Amniotic stem cell (primary cell): ENCODE results near the gene ENPP6.

Experiments
- DNase-seq: peaks from one replicate; lab custom pipeline; 2025; lab: John Stamatoyannopoulos, UW

ENPP6 gene

DNA sequence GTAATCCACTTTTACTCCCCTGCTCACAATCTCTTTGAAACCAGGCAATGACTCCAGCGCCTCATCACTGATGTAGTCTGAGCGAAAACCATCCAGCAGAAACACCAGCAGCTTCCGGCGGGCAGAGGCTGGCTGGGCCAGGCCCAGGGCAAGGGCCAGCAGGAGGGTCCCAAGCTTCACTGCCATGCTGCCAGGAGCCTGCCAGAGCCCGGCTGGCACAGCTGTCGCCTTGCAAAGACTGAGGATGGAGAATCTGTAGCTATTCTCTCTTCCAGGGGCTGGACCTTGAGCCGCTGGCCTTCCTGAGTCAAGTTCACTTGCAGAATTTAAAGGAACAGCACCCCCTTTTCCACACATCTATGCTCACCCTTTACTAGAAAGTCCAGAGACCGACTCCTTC is at the start of gene ENPP6:
ENPP6 (minus strand) TSS at position 240 of the 400 bp plus-strand sequence; CDS start at position 186, 54 bp downstream.
- DNase-seq: no peak

DNA sequence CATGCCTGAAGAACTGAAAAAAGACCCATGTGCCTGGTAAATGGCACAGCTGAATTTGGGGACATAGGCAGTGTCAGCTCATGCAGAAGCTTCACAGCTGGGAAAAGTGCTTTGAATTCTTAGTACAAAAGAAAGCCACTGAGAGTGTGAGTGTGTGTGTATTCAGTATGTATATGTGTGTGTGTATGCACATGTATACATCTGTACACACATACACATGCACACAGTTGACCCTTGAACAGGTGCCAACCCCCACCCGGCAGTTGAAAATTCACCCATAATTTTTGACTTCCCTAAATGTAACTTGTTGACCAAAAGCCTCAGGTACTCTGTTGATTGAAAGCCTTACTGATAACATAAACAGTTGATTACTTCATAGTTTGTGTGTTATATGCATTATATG is 49.5 kb upstream of the ENPP6 start:
- DNase-seq: no peak

DNA sequence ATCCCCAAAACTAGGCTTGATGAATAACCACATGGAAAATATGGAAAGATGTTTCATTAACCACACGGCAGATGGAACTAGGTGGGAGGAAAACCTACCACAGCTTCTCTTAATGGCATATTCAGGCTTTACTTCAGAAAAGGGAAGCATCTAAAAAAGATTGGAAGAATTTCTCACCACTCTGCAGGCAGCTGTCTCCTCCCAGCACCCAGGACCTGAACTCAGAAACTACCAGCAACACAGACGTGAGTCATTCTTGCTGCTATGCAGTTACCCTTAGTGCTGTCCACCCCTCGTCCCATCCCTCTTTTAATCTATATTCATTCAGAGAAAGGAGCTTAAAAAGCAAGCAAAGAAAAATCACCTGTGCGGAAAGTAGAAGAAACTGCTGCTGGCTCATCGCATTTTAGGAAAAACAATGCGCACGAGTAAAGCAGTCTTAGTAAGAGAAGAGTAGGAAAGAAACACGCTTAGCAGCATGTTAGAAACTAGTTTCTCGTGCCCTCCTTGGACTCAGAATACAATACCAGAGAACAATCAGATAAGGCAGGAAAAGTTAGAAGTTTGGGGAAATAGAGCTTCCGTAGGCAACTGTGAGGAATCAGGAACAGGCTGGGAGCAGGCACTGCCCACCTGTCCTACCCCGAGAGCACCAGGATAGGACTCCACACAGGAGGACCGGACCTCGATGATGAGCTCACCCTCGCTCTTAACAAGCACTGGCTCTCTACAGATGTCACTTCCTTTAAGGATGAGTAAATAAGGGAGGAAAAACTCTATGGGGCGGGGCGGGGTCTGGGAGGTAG is 48.1 kb upstream of the ENPP6 start:
- DNase-seq: no peak

DNA sequence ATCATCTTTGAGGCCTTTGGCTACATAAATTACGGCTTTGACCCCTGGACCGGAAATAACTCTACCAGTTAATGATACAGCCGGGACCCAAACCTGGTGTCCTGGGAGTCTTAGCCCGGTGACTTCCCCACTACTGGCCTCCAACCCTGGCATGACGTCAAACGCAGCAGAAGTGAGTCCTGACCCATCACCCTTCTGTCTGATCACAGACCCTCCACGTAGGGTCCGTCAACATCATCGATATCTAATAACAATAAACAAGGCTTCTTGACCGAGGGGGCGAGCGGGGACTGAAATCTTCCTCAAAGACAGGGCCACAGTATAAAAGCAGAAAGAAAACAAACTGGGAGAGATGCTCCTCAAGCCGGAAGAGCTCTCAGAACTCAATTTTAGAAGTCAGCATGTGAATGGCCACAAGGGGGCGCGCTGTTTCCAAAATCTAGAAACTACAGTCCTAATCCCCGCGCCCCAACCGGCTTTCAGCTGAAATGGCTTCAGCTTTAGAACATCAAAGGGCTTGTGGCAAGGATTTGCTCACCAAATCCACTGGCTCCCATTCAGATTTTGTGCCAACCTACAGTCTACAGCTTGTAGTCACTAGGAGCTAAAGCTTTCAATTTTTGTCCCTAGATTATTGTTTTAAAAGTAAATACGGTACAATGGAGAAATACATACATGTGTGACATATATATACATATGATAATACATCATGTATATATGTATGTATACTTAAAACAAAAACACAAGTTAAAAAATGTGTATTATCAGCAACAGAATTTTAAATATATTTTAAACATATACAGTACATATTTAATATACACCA is 46.4 kb upstream of the ENPP6 start:
- DNase-seq: peak; percentile 94

DNA sequence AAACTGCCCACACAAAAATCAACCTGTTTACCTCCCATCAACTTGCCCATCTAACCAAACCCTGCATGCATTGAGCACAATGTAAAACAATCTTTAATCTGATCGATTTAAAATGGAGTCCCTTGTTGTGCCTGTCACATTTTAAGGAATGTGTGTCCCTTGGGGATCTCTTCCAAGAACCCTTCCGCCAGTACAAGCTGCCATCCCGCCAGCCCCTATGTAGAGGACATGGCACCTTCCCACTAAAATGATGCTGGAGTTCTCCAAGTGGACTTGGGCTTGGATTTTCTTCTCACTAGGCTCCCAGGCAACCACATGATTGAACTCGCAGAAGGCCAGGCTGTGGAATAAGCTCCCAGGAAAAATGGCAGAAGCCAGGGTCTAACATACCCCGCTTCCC is 45.8 kb upstream of the ENPP6 start:
- DNase-seq: no peak

DNA sequence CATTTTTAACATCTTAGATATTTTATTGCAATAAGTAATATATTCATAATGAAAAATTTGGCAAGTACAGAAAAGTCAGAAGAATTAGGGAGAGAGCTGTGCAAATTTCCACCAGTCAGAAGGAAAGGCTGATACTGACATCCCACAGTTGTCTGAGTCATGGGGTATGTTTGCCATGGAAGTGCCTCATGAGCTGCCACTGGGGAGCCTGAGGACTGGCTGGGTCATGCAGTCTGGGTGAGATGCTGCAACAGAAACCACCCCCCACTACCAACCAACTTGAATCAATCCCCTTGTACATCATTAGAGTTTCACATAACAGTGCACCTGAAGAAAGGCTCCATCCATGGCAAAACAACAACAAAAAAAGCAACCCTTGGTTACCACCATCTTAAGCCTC is 45.2 kb upstream of the ENPP6 start:
- DNase-seq: no peak

DNA sequence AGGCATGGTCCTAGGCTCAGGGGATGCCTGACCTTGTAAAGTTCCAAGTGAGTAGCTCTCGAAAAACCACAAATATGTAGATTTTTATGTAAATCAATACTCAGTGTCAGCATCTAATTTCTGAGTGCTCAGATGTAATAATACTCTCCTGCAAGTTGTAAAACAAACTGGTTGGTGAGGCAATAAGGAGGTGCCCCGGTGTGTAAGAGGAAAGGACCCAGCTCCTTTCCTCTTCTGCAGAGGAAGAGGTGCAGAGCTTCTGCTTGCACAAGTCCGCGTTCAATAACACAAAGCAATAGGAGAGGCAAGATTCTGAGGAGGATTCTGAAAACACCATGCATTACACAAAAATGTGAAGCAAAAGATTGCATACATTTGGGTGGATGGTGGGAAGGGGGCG is 43.6 kb upstream of the ENPP6 start:
- no peak for DNase-seq

DNA sequence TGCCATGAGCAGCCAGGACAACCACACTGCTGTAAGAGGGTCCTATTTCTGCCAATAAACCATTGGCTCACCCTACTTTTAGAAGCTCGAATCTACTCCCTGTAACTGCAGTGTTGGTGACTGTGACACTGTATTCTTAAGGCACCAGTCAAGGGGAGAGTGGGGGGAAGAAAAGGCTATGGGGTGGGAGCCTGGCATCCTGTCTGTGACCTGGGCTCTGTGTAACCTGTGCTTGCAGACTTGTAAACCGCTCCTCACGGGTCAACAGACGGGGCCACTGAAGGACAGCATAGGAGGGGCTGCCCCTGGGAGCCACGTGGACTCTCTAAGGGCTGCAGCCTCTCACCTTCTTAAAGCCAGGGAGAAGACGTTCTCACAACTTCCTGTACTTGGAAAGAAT is 42.2 kb upstream of the ENPP6 start:
- DNase-seq: no peak

DNA sequence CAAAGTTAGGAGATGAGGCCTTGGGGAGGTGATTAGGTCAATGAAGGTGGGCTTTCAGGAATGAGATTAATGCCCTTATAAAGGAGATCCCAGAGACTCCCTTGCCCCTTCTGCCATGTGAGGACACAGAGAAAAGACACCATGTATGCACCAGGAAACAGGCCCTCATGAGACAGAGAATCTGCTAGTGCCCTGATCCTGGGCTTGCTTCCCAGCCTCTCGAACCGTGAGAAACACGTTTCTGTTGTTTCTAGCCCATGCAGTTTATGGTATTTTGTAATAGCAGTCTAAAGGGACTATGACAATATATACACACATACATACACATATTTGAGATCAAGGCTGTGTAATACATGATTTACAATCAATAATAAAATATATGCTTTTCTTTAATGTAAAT is 41.4 kb upstream of the ENPP6 start:
- DNase-seq: no peak

DNA sequence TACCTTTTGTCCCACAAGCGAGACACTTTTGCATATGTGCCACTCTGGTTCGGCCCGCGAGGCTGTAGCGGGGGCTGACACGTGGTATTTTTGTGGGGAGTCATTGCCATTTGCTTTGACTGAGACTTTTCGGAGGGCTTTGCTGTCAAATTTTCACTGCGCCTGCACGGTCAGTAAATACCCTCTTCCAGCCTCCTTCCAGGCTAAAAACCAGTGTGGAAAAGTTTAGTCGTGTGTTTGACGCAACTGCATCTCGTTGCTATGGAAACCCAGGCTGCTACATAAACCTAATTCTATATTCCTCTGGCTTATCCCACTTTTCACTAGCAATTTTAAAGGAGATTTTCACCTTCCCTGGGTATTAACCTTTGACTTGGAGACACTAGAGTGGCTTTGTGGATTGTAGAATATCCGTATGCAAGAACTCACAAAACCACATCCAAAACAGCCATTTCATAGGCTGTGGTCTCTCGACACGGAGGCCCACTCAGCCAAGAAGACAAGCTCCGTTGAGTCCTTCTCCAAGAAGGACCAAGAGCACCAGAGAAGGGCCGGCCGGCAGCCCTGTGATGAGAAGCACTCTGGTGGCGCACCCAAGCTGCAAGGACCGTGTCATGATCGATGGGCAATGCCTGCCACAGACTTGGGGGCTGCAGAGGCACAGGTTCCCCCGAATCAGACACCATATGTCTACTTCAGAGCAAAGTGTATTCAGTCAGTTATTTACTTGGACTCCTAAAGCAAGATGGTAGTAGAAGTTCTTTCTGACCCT is 38.4 kb upstream of the ENPP6 start:
- DNase-seq: no peak

DNA sequence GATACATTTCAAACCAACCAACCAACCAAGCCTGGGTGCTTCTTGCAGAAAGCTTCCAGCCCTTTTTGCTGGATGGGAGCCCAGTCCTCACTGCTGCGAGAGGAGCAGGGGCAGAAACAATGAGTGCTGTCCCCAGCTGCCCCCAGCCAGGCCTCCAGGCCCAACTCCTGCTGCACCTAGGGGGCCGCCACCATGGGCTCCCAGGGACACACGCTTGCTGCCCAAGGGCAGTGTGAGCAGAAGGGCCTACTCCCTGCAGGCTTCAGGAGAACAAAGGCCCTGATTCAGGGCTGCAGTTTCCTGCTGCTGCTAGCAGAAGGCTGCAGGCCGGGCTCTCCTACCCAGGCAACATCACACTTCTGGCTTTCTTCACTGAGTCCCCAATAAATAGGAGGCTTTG is 37.7 kb upstream of the ENPP6 start:
- DNase-seq: no peak

DNA sequence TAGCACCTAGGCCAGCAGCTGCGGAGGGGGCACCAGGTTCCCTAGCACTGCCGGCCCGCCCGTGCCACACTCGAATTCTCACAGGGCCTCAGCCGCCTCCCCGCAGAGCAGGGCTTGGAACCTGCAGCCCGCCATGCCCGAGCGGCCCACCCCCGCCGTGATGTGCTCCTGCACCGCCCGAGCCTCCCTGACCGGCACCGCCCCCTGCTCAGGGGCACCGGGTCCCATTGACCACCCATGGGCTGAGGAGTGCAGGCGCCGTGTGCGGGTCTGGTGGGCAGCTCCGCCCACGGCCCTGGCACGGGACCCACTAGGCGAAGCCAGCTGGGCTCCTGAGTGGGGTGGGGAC is 35.4 kb upstream of the ENPP6 start:
- no peak for DNase-seq

DNA sequence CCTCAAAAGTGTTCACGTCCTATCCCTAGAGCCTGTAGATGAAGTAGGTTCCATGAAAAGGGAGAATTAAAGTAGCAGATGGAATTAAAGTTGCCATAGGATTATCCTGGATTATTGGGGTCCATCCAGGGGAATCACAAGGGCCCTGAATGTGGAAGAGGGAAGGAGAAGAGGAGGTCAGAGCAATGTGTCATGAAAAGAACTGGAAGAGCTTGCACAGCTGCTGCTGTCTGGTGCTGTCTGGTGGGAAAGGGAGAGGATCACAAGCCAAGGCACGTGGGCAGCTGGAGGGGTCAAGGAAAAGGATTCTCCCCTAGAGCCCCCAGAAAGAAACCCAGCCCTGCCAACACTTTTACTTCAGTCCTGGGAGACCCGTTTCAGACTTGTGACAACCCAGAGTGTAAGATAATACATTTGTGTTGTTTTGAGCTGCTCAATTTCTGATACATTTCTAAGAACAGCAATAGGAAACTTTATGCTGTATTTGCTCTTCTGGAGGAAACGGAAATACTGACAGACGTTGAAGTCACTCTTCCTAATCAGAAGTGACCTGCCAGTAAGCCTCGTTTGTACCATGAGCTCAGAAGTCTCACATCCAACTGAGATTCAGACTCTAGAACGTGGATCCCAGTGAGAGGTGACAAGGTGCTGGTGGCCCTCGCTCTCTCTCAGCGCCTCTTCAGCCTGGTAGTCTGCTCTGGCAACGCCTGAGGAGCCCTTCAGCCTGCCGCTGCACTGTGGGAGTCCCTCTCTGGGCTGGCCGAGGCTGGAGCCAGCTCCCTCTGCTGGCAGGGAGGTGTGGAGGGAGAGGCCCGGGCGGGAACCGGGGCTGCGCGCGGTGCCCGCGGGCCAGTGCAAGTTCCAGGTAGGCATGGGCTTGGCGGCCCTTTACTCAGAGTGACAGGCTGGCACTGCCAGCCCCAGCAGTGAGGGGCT is 34.7 kb upstream of the ENPP6 start:
- no peak for DNase-seq

DNA sequence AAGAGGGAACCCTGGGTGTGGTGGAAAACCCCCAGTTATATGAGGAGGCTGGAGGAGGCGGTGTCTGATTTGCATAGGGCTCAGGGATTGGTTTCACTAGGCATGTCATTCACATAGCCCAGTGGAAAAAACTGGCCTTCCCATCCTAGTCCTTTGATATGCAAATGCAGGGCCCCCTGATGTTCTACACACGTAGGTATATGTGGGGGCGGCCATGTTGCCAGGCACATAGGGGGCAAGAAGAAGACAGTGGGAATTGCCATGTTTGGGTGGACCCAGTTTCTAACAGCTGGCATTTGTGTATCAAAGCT is 34.0 kb upstream of the ENPP6 start:
- no peak for DNase-seq

DNA sequence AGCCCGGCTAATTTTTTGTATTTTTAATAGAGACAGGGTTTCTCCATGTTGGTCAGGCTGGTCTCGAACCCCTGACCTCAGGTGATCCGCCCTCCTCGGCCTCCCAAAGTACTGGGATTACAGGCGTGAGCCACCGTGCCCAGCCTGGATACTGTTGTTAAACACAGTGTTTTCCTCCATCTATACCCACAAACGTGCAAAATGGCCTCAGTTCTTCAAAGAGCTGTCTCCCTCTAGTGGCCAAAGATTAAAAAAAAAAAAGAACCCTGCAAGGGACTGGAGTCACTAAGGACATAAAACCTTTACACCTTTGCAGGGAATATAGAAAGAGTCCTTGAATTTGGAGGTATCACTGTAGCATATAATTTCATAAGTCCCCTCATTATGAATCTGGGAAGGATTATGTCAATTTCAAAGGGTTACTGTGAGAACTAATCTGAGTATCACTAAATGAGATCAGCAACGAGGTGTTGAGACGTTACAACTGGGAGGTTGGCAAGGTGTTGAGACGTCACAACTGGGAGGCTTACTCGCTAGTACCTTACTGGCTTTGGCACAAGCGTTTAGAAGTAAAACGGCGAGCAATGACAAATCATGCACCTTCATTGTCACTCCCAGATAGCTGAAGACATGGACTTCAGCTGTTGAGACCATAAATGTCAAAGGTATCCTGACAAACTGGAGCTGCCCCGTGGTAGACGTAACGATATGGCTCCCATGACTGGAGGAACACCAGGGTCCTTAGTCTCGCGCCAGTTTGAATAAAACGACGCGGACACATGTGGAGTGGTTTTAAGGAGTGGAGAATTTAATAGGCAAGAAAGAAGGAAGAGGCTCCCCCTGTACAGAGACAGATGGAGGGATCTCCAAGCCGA is 33.4 kb upstream of the ENPP6 start:
- peak; percentile 23 for DNase-seq

DNA sequence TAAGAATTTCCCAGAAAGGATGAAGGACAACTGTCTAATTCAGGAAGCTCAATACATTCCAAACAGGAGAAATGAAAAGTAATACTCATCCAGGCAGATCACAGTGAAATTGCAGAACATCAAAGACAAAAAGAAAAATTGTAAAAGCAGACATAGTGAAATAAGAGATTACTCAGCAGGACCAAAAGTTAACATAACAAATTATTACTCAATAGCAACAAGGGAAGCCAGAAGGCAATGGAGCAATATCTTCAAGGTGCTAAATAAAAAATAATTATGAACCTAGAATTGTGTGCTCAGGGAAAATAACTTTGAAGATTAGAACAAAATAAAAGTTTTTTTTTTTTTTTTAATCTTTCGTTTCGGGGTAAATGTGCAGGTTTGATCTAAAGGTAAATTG is 30.5 kb upstream of the ENPP6 start:
- DNase-seq: no peak

DNA sequence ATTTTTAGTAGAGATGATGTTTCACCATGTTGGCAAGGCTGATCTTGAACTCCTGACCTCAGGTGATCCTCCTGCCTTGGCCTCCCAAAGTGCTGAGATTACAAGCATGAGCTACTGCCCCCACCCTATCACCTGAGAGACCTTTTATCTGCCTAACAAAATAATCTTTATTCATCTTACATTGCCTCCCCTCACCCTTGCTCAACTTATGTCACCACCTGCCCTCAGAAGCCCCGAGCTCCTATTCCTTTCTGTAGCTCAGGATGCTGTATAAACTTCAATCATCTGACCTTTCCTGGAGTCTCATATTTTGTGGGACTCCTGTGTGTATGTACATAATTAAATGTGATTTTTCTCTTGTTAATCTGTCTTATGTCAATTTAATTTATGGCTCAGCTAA is 29.7 kb upstream of the ENPP6 start:
- DNase-seq: no peak

DNA sequence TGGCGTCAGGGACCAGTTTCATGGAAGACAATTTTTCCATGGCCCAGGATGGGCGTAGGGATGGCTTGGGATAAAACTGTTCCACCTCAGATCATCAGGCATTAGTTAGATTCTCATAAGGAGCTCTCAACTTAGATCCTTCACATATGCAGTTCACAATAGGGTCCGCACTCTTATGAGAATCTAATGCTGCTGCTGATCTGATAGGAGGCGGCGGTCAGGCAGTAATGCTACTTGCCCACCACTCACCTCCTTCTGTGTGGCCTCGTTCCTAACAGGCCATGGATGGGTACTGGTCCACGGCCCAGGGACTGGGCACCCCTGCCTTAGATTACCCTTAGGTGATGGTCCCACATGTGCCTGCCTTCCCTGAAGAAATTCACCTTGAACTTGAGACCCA is 28.8 kb upstream of the ENPP6 start:
- DNase-seq: no peak

DNA sequence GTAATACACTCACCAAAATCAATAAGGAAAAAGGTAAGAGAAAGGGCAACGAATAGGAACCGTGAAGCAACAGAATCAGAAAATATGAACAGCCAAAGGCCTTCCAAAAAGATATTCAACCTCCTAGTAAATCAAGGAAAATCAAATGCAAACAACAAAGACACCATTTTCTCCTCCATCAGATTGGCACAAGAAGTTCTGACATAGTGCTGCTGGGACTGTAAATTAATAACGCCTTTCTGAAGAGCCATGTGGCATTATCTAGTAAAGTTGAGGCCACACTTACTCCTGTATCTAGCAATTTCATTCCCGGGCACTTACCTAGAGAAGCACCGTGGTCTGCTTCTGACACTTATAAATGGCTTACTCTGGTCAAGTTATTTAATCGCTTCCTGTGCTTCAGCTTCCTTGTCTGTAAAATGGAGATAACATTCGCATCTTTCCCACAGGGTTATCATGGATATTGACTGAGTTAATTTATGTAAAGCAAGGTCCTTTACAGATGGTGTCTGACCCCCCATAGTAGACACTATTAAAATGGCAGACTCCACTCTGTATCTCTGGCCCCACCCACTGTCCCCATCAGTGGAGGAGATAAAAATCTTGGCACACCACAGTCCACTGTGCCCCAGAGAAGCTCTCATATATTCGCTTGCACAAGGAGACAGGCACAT is 20.5 kb upstream of the ENPP6 start:
- no peak for DNase-seq

DNA sequence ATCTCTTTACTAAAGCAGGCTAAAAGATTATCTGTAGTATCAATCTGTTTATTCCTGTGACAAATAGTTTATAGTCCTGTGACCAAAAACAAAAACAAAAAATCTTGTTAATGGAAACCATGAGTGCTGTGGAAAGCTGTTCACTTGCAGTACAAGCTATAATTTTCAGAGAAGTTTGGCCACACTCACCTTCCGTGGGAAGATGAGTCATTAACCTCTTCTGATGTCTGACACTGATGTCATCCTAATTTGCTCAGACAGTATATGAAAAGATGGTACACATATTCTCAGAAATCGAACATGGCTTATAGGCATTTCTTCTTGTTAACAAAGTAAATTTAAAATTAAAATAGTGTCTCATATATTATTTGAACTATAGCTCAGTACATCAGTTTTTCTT is 19.9 kb upstream of the ENPP6 start:
- no peak for DNase-seq
